ENCODE data around the gene NR0B2. TPM values are rescaled to one million over a fixed set of nuclear protein-coding genes. Genes with fewer than 3 reads are reported as not detected.

NR0B2 gene, protein sequence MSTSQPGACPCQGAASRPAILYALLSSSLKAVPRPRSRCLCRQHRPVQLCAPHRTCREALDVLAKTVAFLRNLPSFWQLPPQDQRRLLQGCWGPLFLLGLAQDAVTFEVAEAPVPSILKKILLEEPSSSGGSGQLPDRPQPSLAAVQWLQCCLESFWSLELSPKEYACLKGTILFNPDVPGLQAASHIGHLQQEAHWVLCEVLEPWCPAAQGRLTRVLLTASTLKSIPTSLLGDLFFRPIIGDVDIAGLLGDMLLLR
- 1 to 10 TPM in 1 of 2 donors, under 1 TPM in 1; 0.64 to 1.8 TPM for total RNA-seq

DNA sequence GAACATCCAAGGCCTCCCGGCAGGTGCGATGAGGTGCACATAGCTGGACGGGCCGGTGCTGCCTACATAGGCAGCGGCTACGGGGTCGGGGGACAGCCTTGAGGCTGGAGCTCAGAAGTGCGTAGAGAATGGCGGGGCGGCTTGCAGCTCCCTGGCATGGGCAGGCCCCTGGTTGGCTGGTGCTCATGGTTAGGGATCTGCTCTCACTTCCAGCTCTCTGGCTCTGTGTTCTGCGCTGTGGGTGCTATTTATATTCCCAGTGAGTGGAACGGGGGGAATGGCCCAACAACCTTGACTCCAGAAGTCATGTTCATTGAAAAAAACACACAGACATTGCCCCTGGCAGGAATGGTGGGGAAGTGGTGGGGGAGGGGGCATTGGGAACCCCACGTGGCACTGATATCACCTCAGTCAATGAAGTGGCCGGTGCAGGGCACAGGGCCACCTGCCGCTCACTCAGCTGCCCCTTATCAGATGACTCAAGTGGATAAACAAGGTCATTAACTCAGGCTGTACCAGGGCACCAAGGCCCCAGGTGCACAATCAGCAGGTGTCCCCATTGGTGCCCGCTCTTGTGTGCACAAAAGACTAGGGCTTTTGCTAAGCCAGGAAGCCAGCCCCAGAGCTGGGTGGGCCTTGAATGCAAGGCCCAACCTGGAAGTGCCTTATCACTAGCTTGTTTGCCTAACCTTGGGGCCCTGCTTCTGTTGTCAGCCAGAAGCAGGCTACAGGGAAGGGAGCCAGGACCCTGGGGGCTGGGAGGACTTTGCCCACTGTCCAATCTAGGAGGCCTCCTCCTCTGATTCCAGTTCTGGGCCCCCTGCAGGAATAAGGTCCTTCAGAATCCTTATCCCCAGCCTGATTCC lies at the start of gene NR0B2:
TSS of gene NR0B2 (minus strand) at position 222 of the 866 bp plus-strand sequence. CDS start at position 187, 35 bp downstream.
- no peak within 1 kb of the TSS for H3K4me3 ChIP-seq
- peak; percentile 91 for DNase-seq
- no peaks in the 10 kb centered on the region for H3K27me3 ChIP-seq
- H3K9ac ChIP-seq (ENCODE audit: low read depth in 2 of 2, low read length in 2 of 2), result peak within 1 kb of the TSS in 1 of 2 donors; percentile 71
- intact Hi-C loops (cut with DNase I), result no loop called here
- H3K9me3 ChIP-seq, result no peaks in the 10 kb centered on the region
- peak within 1 kb of the TSS; percentile 77 for H3K27ac ChIP-seq
- no peaks in the 10 kb centered on the region for H3K36me3 ChIP-seq
- peaks cover 14% of the 10 kb centered on the region for H3K4me1 ChIP-seq
- TF ChIP-seq, protein P1, sequence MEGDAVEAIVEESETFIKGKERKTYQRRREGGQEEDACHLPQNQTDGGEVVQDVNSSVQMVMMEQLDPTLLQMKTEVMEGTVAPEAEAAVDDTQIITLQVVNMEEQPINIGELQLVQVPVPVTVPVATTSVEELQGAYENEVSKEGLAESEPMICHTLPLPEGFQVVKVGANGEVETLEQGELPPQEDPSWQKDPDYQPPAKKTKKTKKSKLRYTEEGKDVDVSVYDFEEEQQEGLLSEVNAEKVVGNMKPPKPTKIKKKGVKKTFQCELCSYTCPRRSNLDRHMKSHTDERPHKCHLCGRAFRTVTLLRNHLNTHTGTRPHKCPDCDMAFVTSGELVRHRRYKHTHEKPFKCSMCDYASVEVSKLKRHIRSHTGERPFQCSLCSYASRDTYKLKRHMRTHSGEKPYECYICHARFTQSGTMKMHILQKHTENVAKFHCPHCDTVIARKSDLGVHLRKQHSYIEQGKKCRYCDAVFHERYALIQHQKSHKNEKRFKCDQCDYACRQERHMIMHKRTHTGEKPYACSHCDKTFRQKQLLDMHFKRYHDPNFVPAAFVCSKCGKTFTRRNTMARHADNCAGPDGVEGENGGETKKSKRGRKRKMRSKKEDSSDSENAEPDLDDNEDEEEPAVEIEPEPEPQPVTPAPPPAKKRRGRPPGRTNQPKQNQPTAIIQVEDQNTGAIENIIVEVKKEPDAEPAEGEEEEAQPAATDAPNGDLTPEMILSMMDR (IDR thresholded peaks at IDR 0.05), result no peak

DNA sequence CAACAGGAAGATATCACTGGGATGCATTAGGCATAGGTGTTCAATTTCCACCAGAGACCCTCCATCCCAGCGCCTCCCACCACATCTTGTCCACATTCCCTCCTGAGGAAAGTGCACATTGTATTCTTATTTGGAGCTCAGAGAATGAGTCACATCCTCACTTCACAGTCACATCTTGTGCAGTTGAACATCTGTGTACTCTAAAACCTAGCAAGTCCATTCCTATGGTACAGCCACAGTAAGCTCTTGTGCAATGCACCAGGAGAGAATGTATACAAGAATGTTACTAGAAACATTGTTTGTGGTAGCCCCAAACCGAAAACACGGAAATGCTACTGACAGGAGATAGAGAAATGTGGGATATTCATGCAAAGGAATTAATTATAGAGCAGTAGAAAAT lies 48.1 kb upstream of the NR0B2 start:
- Histone ChIP-seq H3K4me1 (peaks cover 6% of the 10 kb centered on the region), H3K27me3 (peaks cover 7% of the 10 kb centered on the region), H3K36me3 (no peaks in the 10 kb centered on the region), H3K9me3 (no peaks in the 10 kb centered on the region), H3K9ac (ENCODE audit: low read depth in 2 of 2, low read length in 2 of 2) (no peak overlapping the region), H3K4me3 (no peak overlapping the region), H3K27ac (no peak overlapping the region)
- intact Hi-C loops (cut with DNase I), result no loop called here
- no peak for DNase-seq
- TF ChIP-seq, protein P1 (IDR thresholded peaks at IDR 0.05), result no peak

DNA sequence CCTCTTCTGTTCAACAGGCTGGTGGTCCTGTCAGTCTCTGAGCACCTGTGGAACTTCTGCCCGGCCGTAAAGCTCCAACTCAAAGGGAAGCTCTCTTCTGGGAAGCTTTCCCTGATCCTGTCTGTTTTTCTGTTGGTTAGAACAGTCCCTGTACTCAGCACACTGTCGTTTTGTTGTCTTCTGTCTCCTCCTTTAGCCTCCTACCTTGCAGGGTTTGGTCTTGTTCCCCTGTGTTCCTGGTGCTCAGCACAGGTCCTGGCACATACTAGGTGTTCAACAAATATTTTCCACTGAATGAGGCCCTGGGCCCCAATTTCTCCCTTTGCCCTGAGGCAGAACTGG lies 46.8 kb upstream of the NR0B2 start:
- no peak for DNase-seq
- TF ChIP-seq, protein P1 (IDR thresholded peaks at IDR 0.05), result no peak
- H3K9ac ChIP-seq (ENCODE audit: low read depth in 2 of 2, low read length in 2 of 2), result peak overlapping the region; percentile 50 to 73
- H3K9me3 ChIP-seq, result no peaks in the 10 kb centered on the region
- H3K27me3 ChIP-seq, result peaks cover 7% of the 10 kb centered on the region
- H3K27ac ChIP-seq, result no peak overlapping the region
- peaks cover 6% of the 10 kb centered on the region for H3K4me1 ChIP-seq
- peak overlapping the region; percentile 90 for H3K4me3 ChIP-seq
- intact Hi-C loops (cut with DNase I), result no loop called here
- H3K36me3 ChIP-seq, result no peaks in the 10 kb centered on the region

DNA sequence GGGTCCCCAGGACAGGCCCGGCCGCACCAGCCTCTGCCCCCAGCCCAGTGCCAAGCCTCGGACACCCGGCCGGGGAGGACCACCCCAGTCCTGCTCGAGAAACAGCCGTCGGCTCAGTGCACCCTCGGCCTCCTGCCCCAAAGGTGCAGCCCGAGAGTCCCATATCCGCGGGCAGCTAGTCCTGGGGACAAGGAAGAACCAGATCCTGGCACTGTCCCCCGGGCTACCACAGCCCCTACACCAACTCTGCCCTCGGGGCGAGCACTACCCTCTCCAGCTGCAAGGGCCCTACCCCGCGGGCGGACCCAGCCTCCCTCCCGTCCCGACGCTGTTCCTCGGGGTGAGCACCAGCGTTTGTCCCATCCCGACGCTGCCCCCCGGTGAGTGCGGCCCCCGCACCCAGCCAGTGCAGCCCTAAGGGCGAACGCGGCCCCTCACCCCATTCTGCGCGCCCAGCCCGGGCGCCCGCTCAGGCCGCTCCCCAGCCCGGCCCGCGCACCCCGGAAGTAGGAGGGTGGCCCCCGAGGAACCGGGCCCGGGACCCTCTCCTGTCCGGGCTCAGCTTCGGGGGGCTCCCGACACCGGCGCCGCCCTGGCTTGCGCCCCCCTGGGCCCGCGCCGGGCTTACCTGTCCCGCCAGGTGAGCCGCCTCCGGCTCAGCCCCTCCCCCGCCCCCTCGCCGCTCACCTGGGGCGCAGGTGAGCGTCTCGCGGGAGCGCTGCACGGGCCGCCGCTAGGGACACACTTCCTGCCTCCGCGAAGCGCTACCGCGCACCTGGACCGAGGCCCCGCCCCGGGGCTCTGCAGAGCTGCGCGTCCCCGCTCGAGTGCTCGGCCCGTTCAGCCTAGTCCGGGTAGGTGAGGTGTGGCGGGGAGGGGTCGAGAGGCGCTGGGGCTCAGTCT lies 46.2 kb upstream of the NR0B2 start, which contains the start of gene KDF1:
TSS of gene KDF1 (minus strand) at position 747 of the 903 bp plus-strand sequence. CDS start 8,088 bp downstream, outside the sequence.
- TF ChIP-seq, protein P1 (IDR thresholded peaks at IDR 0.05), result no peak
- Histone ChIP-seq H3K9me3 (no peaks in the 10 kb centered on the region), H3K36me3 (no peaks in the 10 kb centered on the region), H3K27me3 (peaks cover 7% of the 10 kb centered on the region), H3K4me3 (peak within 1 kb of the TSS; percentile 90), H3K9ac (ENCODE audit: low read depth in 2 of 2, low read length in 2 of 2) (peak within 1 kb of the TSS; percentile 73 to 88), H3K27ac (peak within 1 kb of the TSS; percentile 50), H3K4me1 (peaks cover 6% of the 10 kb centered on the region)
- peak; percentile 90 for DNase-seq
- intact Hi-C loops (cut with DNase I), result no loop called here

DNA sequence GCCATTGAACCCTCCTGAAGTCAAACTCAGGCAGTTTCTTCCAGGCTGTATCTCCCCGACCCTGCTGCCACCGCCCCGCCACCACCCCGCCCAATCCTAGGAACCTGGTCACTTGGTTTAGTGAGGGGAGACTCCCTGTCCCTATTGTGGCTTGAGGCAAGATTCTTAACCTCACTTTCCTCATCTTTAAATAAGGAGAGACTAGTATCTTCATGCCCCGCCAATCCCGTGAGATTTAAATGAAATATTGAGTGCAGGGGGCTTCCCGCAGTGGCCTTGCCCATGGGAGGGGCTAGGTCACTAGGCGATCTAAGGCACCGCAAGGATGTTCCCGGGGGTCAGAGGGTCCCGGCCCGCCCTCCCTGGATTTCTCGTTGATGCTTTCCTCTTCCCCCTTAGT lies 45.5 kb upstream of the NR0B2 start:
- H3K27ac ChIP-seq, result no peak overlapping the region
- H3K36me3 ChIP-seq, result no peaks in the 10 kb centered on the region
- peak overlapping the region; percentile 73 to 88 for H3K9ac ChIP-seq (ENCODE audit: low read depth in 2 of 2, low read length in 2 of 2)
- TF ChIP-seq, protein P1 (IDR thresholded peaks at IDR 0.05), result no peak
- H3K9me3 ChIP-seq, result no peaks in the 10 kb centered on the region
- H3K4me1 ChIP-seq, result peaks cover 6% of the 10 kb centered on the region
- DNase-seq, result no peak
- peaks cover 7% of the 10 kb centered on the region for H3K27me3 ChIP-seq
- H3K4me3 ChIP-seq, result peak overlapping the region; percentile 90
- intact Hi-C loops (cut with DNase I), result no loop called here
